SK-N-SH treated with all-trans-retinoic acid at 6 μM for 48 hours (cell line): ENCODE data around the gene TMEM174.

Experiments used
- ATAC-seq: fragments of 200-7000 bp; cut with Tn5 transposase; 3 replicates; pipeline ENCODE4 v1.9.1; 2020; ENCODE audit warnings: mild to moderate bottlenecking, moderate library complexity
- ARNTL ChIP-seq: fragments of 450-650 bp; formaldehyde crosslinking; IDR thresholded peaks from 2 replicates; pipeline ENCODE4 v1.5.0; 2020; ENCODE audit warnings: low read depth, mild to moderate bottlenecking, moderate library complexity, borderline replicate concordance
- BACH2 ChIP-seq: fragments of 250-450 bp; sonication (Bioruptor Pico); IDR thresholded peaks from 2 replicates; pipeline ENCODE4 v1.9.0; 2021; ENCODE audit warnings: mild to moderate bottlenecking, borderline replicate concordance
- CREB5 ChIP-seq: fragments of 250-450 bp; sonication (Bioruptor Pico); IDR thresholded peaks from 2 replicates; pipeline ENCODE4 v1.5.1; 2020; ENCODE audit warnings: low read depth, mild to moderate bottlenecking, moderate library complexity
- CSDC2 ChIP-seq: fragments of 250-450 bp; sonication (Bioruptor Pico); IDR thresholded peaks from 2 replicates; pipeline ENCODE4 v1.5.0; 2020; ENCODE audit warnings: mild to moderate bottlenecking, moderate library complexity
- CSRNP3 ChIP-seq: fragments of 250-450 bp; sonication (Bioruptor Pico); IDR thresholded peaks from 2 replicates; pipeline ENCODE4 v1.5.1; 2021; ENCODE audit warnings: mild to moderate bottlenecking, moderate library complexity
- ESRRG ChIP-seq: fragments of 250-450 bp; sonication (Bioruptor Pico); IDR thresholded peaks from 2 replicates; pipeline ENCODE4 v1.6.1; 2021; ENCODE audit warnings: mild to moderate bottlenecking
- GLIS3 ChIP-seq: fragments of 250-450 bp; sonication (Bioruptor Pico); IDR thresholded peaks from 2 replicates; pipeline ENCODE4 v1.5.0; 2020; ENCODE audit warnings: mild to moderate bottlenecking, moderate library complexity
- ISL1 ChIP-seq: fragments of 250-450 bp; sonication (Bioruptor Pico); IDR thresholded peaks from 2 replicates; pipeline ENCODE4 v2.1.2; 2022; ENCODE audit warnings: mild to moderate bottlenecking, moderate library complexity
- OSR1 ChIP-seq: fragments of 250-450 bp; sonication (Bioruptor Pico); IDR thresholded peaks from 2 replicates; pipeline ENCODE4 v1.8.0; 2022; ENCODE audit warnings: moderate library complexity, mild to moderate bottlenecking, inconsistent platforms
- PATZ1 ChIP-seq: fragments of 250-450 bp; sonication (Bioruptor Pico); IDR thresholded peaks from 2 replicates; pipeline ENCODE4 v1.8.0; 2020; ENCODE audit warnings: mild to moderate bottlenecking, moderate library complexity, borderline replicate concordance
- POU6F1 ChIP-seq: fragments of 250-450 bp; sonication (Bioruptor Pico); IDR thresholded peaks from 2 replicates; pipeline ENCODE4 v1.8.0; 2021; ENCODE audit warnings: low read depth, mild to moderate bottlenecking, moderate library complexity, borderline replicate concordance
- PPARA ChIP-seq: fragments of 250-450 bp; sonication (Bioruptor Pico); IDR thresholded peaks from 2 replicates; pipeline ENCODE4 v1.5.0; 2020; ENCODE audit warnings: mild to moderate bottlenecking, borderline replicate concordance
- RARB ChIP-seq: fragments of 250-450 bp; sonication (Bioruptor Pico); IDR thresholded peaks from 2 replicates; pipeline ENCODE4 v1.8.0; 2021; ENCODE audit warnings: mild to moderate bottlenecking, moderate library complexity
- SNAI2 ChIP-seq: fragments of 250-450 bp; sonication (Bioruptor Pico); IDR thresholded peaks from 2 replicates; pipeline ENCODE4 v1.5.0; 2020; ENCODE audit warnings: mild to moderate bottlenecking, moderate library complexity
- TCF4 ChIP-seq: fragments of 250-450 bp; sonication (Bioruptor Pico); IDR thresholded peaks from 2 replicates; pipeline ENCODE4 v1.8.0; 2021; ENCODE audit warnings: mild to moderate bottlenecking, moderate library complexity, borderline replicate concordance
- TOX ChIP-seq: fragments of 250-450 bp; sonication (Bioruptor Pico); IDR thresholded peaks from 2 replicates; pipeline ENCODE4 v1.8.0; 2021; ENCODE audit warnings: mild to moderate bottlenecking, moderate library complexity, borderline replicate concordance
- TSHZ2 ChIP-seq: fragments of 250-450 bp; sonication (Bioruptor Pico); IDR thresholded peaks from 2 replicates; pipeline ENCODE4 v1.5.0; 2020; ENCODE audit warnings: mild to moderate bottlenecking, moderate library complexity
- ZC3H10 ChIP-seq: fragments of 250-450 bp; sonication (Bioruptor Pico); IDR thresholded peaks from 2 replicates; pipeline ENCODE4 v1.5.1; 2021; ENCODE audit warnings: mild to moderate bottlenecking, moderate library complexity
- ZFP3 ChIP-seq: fragments of 250-450 bp; sonication (Bioruptor Pico); IDR thresholded peaks from 2 replicates; pipeline ENCODE4 v1.5.0; 2020; ENCODE audit warnings: mild to moderate bottlenecking, moderate library complexity
- ZFP30 ChIP-seq: fragments of 450-650 bp; formaldehyde crosslinking; IDR thresholded peaks from 2 replicates; pipeline ENCODE4 v1.5.0; 2022; ENCODE audit warnings: mild to moderate bottlenecking, moderate library complexity
- ZNF565 ChIP-seq: fragments of 450-650 bp; formaldehyde crosslinking; conservative IDR thresholded peaks from 2 replicates; pipeline ENCODE4 v1.5.0; 2020; ENCODE audit warnings: low read depth, mild to moderate bottlenecking, moderate library complexity
- ZNF8 ChIP-seq: fragments of 450-650 bp; formaldehyde crosslinking; IDR thresholded peaks from 2 replicates; pipeline ENCODE4 v1.5.0; 2020; ENCODE audit warnings: mild to moderate bottlenecking, moderate library complexity

TMEM174 gene

GRCh38 chr5:73192370-73192769 is 19.4 kb downstream of the TMEM174 start:
- ATAC-seq: no peak
- TF ChIP-seq ISL1 (CRISPR knock-in tag): no peak
- no peak for TF ChIP-seq BACH2
- no peak for TF ChIP-seq RARB (CRISPR knock-in tag)
- TF ChIP-seq GLIS3 (CRISPR knock-in tag): no peak
- no peak for TF ChIP-seq ARNTL
- no peak for TF ChIP-seq PATZ1 (CRISPR knock-in tag)
- TF ChIP-seq ZFP30 (CRISPR knock-in tag): no peak
- TF ChIP-seq ESRRG (CRISPR knock-in tag): no peak
- TF ChIP-seq TCF4 (CRISPR knock-in tag): no peak
- no peak for TF ChIP-seq PPARA (CRISPR knock-in tag)
- no peak for TF ChIP-seq ZFP3
- no peak for TF ChIP-seq CSRNP3 (CRISPR knock-in tag)
- TF ChIP-seq ZC3H10 (CRISPR knock-in tag): no peak
- TF ChIP-seq CREB5: no peak
- no peak for TF ChIP-seq CSDC2 (CRISPR knock-in tag)
- no peak for TF ChIP-seq POU6F1 (CRISPR knock-in tag)
- TF ChIP-seq TSHZ2 (CRISPR knock-in tag): no peak
- TF ChIP-seq TOX: no peak
- TF ChIP-seq SNAI2: no peak
- no peak for TF ChIP-seq ZNF565

- ATAC-seq: no peak
- TF ChIP-seq ZFP30 (CRISPR knock-in tag) (no peak), TOX (no peak), TCF4 (CRISPR knock-in tag) (no peak), CSRNP3 (CRISPR knock-in tag) (no peak), POU6F1 (CRISPR knock-in tag) (no peak), ZNF8 (CRISPR knock-in tag) (no peak), PATZ1 (CRISPR knock-in tag) (no peak), TSHZ2 (CRISPR knock-in tag) (no peak), ZNF565 (no peak), BACH2 (no peak), GLIS3 (CRISPR knock-in tag) (no peak), ISL1 (CRISPR knock-in tag) (no peak), ARNTL (no peak), SNAI2 (no peak), RARB (CRISPR knock-in tag) (no peak), OSR1 (CRISPR knock-in tag) (no peak)
These were observed 20.6 kb downstream of the TMEM174 start for GRCh38 chr5:73193592-73193991.
